Cardiac ventricle fibroblast (primary cell): ENCODE measurements around the gene IMMT. TPM values are rescaled to one million over a fixed set of nuclear protein-coding genes. Genes with fewer than 3 reads are reported as not detected.

Source experiments
- total RNA-seq: library from RNA; depleted of rRNA; stranded (reverse); fragments of >200 nt; gene quantifications from 2 replicates; pipeline ENCODE4 v1.2.3, GENCODE V29; 2015

IMMT gene
- total RNA-seq: 41.2 and 43.5 TPM in 2 replicates

GRCh38 chr2:86195055-86195807 is at the start of gene IMMT:
Gene IMMT (minus strand): TSS chr2:86195462. CDS start chr2:86195382, 80 bp downstream.

GRCh38 chr2:86105969-86106945 is 89.0 kb downstream of the IMMT start, which contains the start of gene PTCD3:
Gene PTCD3 (plus strand): TSS chr2:86106235. CDS start chr2:86106248, 13 bp downstream.

GRCh38 chr2:86105252-86105968 is 89.9 kb downstream of the IMMT start, which contains the start of gene POLR1A:
Gene POLR1A (minus strand): TSS chr2:86105886. CDS start chr2:86105776, 110 bp downstream.

Other genes starting within 250 kb of the IMMT start
- gene POLR1A, start 89.6 kb downstream of the IMMT start, total RNA-seq: 26.2 and 28.4 TPM in 2 replicates
- gene PTCD3, start 89.2 kb downstream of the IMMT start, total RNA-seq: 29.2 and 31.0 TPM in 2 replicates
- 9.9 and 16.0 TPM in 2 replicates for gene MRPL35, start 4.0 kb upstream of the IMMT start, total RNA-seq
- gene REEP1, start 142.2 kb upstream of the IMMT start, total RNA-seq: not detected in 2 replicates
- 19.1 and 21.8 TPM in 2 replicates for gene KDM3A, start 245.9 kb upstream of the IMMT start, total RNA-seq